Measurements from ENCODE around the gene ERGIC3. TPM values are rescaled to one million over a fixed set of nuclear protein-coding genes. Genes with fewer than 3 reads are reported as not detected.

Gene ERGIC3
- total RNA-seq, 1 experiment from 2014 or later: 265 TPM

- BruUV-seq (replicated peaks): no TSS peak
- in situ Hi-C loops (cut with HindIII; ENCODE audit: low pct_unique_long_range_greater_than_20kb, low sequenced_read_pairs) (no loop called here), intact Hi-C loops (cut with micrococcal nuclease; ENCODE audit: unreplicated experiment) (no loop called here)
- TF ChIP-seq, protein P1, sequence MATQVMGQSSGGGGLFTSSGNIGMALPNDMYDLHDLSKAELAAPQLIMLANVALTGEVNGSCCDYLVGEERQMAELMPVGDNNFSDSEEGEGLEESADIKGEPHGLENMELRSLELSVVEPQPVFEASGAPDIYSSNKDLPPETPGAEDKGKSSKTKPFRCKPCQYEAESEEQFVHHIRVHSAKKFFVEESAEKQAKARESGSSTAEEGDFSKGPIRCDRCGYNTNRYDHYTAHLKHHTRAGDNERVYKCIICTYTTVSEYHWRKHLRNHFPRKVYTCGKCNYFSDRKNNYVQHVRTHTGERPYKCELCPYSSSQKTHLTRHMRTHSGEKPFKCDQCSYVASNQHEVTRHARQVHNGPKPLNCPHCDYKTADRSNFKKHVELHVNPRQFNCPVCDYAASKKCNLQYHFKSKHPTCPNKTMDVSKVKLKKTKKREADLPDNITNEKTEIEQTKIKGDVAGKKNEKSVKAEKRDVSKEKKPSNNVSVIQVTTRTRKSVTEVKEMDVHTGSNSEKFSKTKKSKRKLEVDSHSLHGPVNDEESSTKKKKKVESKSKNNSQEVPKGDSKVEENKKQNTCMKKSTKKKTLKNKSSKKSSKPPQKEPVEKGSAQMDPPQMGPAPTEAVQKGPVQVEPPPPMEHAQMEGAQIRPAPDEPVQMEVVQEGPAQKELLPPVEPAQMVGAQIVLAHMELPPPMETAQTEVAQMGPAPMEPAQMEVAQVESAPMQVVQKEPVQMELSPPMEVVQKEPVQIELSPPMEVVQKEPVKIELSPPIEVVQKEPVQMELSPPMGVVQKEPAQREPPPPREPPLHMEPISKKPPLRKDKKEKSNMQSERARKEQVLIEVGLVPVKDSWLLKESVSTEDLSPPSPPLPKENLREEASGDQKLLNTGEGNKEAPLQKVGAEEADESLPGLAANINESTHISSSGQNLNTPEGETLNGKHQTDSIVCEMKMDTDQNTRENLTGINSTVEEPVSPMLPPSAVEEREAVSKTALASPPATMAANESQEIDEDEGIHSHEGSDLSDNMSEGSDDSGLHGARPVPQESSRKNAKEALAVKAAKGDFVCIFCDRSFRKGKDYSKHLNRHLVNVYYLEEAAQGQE (IDR thresholded peaks at IDR 0.05; ENCODE audit: insufficient read depth in 1 of 2, low read depth in 2 of 2, low read length in 1 of 2): no peak
- no peak for TF ChIP-seq SIN3A (IDR thresholded peaks at IDR 0.05; ENCODE audit: borderline replicate concordance, insufficient read depth, low read depth, low read length)
- no peak for TF ChIP-seq POLR2AphosphoS5 (IDR thresholded peaks at IDR 0.05; ENCODE audit: low read depth, low read length)
- TF ChIP-seq TCF7L2 (IDR thresholded peaks at IDR 0.05; ENCODE audit: low read depth, low read length): no peak
- no peak for TF ChIP-seq CTCF (IDR thresholded peaks at IDR 0.05)
- DNase-seq (ENCODE audit: low read depth, low spot score) (no peak), ATAC-seq (peak; percentile 14; the same call in 1 of the 2 replicates)
- H3K4me1 ChIP-seq (ENCODE audit: control insufficient read depth, insufficient read depth, low read length): no peaks in the 10 kb centered on the region
- no peaks in the 10 kb centered on the region for H3K9me3 ChIP-seq (ENCODE audit: control insufficient read depth, insufficient read depth, low read depth, low read length)
- H3K27ac ChIP-seq (ENCODE audit: low read length): no peak overlapping the region
- no peaks in the 10 kb centered on the region for H3K36me3 ChIP-seq (ENCODE audit: control insufficient read depth, insufficient read depth, low read length)
- ChIA-PET POLR2A (no interaction called here), CTCF (no interaction called here)
- no peak overlapping the region for H3K4me3 ChIP-seq (ENCODE audit: low read depth in 2 of 2, low read length in 2 of 2)
- H3K27me3 ChIP-seq (ENCODE audit: control insufficient read depth, insufficient read depth, low read length): no peaks in the 10 kb centered on the region
These were observed 54.0 kb downstream of the ERGIC3 start for GRCh38 chr20:35595901-35596300.

DNA sequence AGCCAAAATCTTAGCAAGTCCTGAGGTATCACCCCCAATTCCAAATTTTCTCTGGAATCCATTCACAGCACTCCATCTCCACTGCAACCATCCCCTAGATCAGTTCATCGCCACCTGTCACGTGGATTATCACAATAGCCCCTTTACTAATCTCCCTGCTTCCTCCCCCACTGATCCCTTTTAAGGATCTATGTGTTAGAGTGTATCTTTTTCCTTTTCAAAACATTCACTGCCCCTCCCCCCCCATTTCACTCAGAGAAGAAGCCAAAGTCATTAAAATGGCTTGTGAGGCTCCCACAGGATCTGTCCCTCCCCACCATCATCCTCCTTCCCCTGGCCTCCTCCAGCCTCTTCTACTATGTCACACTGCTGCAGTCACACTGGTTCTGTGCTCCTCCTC lies 55.3 kb downstream of the ERGIC3 start:
- Histone ChIP-seq H3K4me1 (ENCODE audit: control insufficient read depth, insufficient read depth, low read length) (no peaks in the 10 kb centered on the region), H3K27ac (ENCODE audit: low read length) (no peak overlapping the region), H3K9me3 (ENCODE audit: control insufficient read depth, insufficient read depth, low read depth, low read length) (no peaks in the 10 kb centered on the region), H3K36me3 (ENCODE audit: control insufficient read depth, insufficient read depth, low read length) (no peaks in the 10 kb centered on the region), H3K27me3 (ENCODE audit: control insufficient read depth, insufficient read depth, low read length) (no peaks in the 10 kb centered on the region), H3K4me3 (ENCODE audit: low read depth in 2 of 2, low read length in 2 of 2) (no peak overlapping the region)
- in situ Hi-C loops (cut with HindIII; ENCODE audit: low pct_unique_long_range_greater_than_20kb, low sequenced_read_pairs): no loop called here
- no peak for DNase-seq (ENCODE audit: low read depth, low spot score)
- no TSS peak for BruUV-seq (replicated peaks)
- TF ChIP-seq POLR2AphosphoS5 (IDR thresholded peaks at IDR 0.05; ENCODE audit: low read depth, low read length) (no peak), CTCF (IDR thresholded peaks at IDR 0.05) (no peak)
- no peak for ATAC-seq
- ChIA-PET POLR2A (no interaction called here), CTCF (no interaction called here)
- intact Hi-C loops (cut with micrococcal nuclease; ENCODE audit: unreplicated experiment): no loop called here

DNA sequence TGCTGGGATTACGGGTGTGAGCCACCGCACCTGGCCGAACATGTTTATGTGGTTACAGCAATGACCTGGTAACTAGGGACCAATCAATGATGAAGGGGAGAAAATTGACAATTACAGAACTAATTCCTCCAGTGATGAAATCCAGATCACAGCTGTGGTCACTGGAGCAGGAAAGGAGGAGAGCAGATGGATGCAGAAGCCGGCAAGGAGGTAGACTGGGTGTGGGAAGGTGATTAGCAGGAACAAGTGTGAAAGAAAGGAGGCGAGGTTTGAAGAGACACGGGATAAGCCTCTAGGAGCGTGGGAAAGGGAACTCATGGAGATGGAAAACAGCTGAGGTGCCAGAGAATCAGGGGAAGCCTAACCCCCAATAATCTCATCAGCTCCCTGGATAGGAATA lies 56.6 kb downstream of the ERGIC3 start:
- ChIA-PET CTCF (no interaction called here), POLR2A (no interaction called here)
- H3K9me3 ChIP-seq (ENCODE audit: control insufficient read depth, insufficient read depth, low read depth, low read length): no peaks in the 10 kb centered on the region
- H3K27me3 ChIP-seq (ENCODE audit: control insufficient read depth, insufficient read depth, low read length): no peaks in the 10 kb centered on the region
- no peak overlapping the region for H3K4me3 ChIP-seq (ENCODE audit: low read depth in 2 of 2, low read length in 2 of 2)
- H3K36me3 ChIP-seq (ENCODE audit: control insufficient read depth, insufficient read depth, low read length): no peaks in the 10 kb centered on the region
- ATAC-seq: no peak
- DNase-seq (ENCODE audit: low read depth, low spot score): no peak
- intact Hi-C loops (cut with micrococcal nuclease; ENCODE audit: unreplicated experiment): no loop called here
- in situ Hi-C loops (cut with HindIII; ENCODE audit: low pct_unique_long_range_greater_than_20kb, low sequenced_read_pairs): no loop called here
- H3K27ac ChIP-seq (ENCODE audit: low read length): no peak overlapping the region
- TF ChIP-seq TCF7L2 (IDR thresholded peaks at IDR 0.05; ENCODE audit: low read depth, low read length) (no peak), POLR2AphosphoS5 (IDR thresholded peaks at IDR 0.05; ENCODE audit: low read depth, low read length) (no peak), CTCF (IDR thresholded peaks at IDR 0.05) (no peak), SIN3A (IDR thresholded peaks at IDR 0.05; ENCODE audit: borderline replicate concordance, insufficient read depth, low read depth, low read length) (no peak)
- TF ChIP-seq, protein P1 (IDR thresholded peaks at IDR 0.05; ENCODE audit: insufficient read depth in 1 of 2, low read depth in 2 of 2, low read length in 1 of 2): no peak
- no peaks in the 10 kb centered on the region for H3K4me1 ChIP-seq (ENCODE audit: control insufficient read depth, insufficient read depth, low read length)
- BruUV-seq (replicated peaks): no TSS peak

Data from Panc1 (cell line).